ENCODE results near the gene GLIS1. TPM values are rescaled to one million over a fixed set of nuclear protein-coding genes. Genes with fewer than 3 reads are reported as not detected.

GLIS1 gene
- total RNA-seq, 1 experiment from 2014 or later = 0.24 TPM

GRCh38 chr1:53643041-53643880 lies 95.7 kb downstream of the GLIS1 start:
- Mint-ChIP-seq H3K27me3 (ENCODE audit: low read depth) (no peaks in the 10 kb centered on the region), H3K9me3 (no peaks in the 10 kb centered on the region), H3K27ac (no peak overlapping the region), H3K4me3 (no peak overlapping the region), H3K4me1 (peaks cover 12% of the 10 kb centered on the region; the same call in 1 of the 2 replicates), H3K36me3 (no peaks in the 10 kb centered on the region)
- no peak for ATAC-seq
- ChIA-PET CTCF (interaction anchor here (0.9 to 1.0 kb wide), 3 partner anchors 10 to 158 kb away, joined by 3 to 4 read pairs (median 3); no protein-coding TSS in a partner anchor), POLR2A (no interaction called here)
- DNase-seq (ENCODE audit: low spot score) = peak; percentile 1
- TF ChIP-seq IRF2 (CRISPR knock-in tag; IDR thresholded peaks at IDR 0.05; ENCODE audit: borderline replicate concordance, low read depth) (no peak), PRRX2 (CRISPR knock-in tag; IDR thresholded peaks at IDR 0.05) (no peak)

GRCh38 chr1:53642607-53643006 lies 96.4 kb downstream of the GLIS1 start:
- DNase-seq (ENCODE audit: low spot score) = peak; percentile 4
- no peak overlapping the region for H3K27ac Mint-ChIP-seq

GRCh38 chr1:53642215-53642555 lies 96.8 kb downstream of the GLIS1 start:
- TF ChIP-seq ESRRA (CRISPR knock-in tag; IDR thresholded peaks at IDR 0.05; ENCODE audit: borderline replicate concordance) (no peak), HMGA2 (CRISPR knock-in tag; IDR thresholded peaks at IDR 0.05) (no peak), IRF2 (CRISPR knock-in tag; IDR thresholded peaks at IDR 0.05; ENCODE audit: borderline replicate concordance, low read depth) (no peak), ZNF416 (CRISPR knock-in tag; IDR thresholded peaks at IDR 0.05) (no peak)
- TF ChIP-seq, protein P1, sequence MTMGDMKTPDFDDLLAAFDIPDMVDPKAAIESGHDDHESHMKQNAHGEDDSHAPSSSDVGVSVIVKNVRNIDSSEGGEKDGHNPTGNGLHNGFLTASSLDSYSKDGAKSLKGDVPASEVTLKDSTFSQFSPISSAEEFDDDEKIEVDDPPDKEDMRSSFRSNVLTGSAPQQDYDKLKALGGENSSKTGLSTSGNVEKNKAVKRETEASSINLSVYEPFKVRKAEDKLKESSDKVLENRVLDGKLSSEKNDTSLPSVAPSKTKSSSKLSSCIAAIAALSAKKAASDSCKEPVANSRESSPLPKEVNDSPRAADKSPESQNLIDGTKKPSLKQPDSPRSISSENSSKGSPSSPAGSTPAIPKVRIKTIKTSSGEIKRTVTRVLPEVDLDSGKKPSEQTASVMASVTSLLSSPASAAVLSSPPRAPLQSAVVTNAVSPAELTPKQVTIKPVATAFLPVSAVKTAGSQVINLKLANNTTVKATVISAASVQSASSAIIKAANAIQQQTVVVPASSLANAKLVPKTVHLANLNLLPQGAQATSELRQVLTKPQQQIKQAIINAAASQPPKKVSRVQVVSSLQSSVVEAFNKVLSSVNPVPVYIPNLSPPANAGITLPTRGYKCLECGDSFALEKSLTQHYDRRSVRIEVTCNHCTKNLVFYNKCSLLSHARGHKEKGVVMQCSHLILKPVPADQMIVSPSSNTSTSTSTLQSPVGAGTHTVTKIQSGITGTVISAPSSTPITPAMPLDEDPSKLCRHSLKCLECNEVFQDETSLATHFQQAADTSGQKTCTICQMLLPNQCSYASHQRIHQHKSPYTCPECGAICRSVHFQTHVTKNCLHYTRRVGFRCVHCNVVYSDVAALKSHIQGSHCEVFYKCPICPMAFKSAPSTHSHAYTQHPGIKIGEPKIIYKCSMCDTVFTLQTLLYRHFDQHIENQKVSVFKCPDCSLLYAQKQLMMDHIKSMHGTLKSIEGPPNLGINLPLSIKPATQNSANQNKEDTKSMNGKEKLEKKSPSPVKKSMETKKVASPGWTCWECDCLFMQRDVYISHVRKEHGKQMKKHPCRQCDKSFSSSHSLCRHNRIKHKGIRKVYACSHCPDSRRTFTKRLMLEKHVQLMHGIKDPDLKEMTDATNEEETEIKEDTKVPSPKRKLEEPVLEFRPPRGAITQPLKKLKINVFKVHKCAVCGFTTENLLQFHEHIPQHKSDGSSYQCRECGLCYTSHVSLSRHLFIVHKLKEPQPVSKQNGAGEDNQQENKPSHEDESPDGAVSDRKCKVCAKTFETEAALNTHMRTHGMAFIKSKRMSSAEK (CRISPR knock-in tag; IDR thresholded peaks at IDR 0.05; ENCODE audit: borderline replicate concordance) = no peak
- ATAC-seq (no peak), DNase-seq (ENCODE audit: low spot score) (peak; percentile 5)
- no peak overlapping the region for H3K27ac Mint-ChIP-seq
- ChIA-PET POLR2A (no interaction called here), CTCF (interaction anchor here (1.0 kb wide), 3 partner anchors 35 to 156 kb away, joined by 3 to 4 read pairs (median 3); no protein-coding TSS in a partner anchor)
- H3K27me3 Mint-ChIP-seq (ENCODE audit: low read depth) = no peaks in the 10 kb centered on the region; the same call in 1 of the 2 replicates
- peaks cover 12% of the 10 kb centered on the region; the same call in 1 of the 2 replicates for H3K4me1 Mint-ChIP-seq
- no peaks in the 10 kb centered on the region for H3K36me3 Mint-ChIP-seq
- no peak overlapping the region for H3K4me3 Mint-ChIP-seq
- H3K9me3 Mint-ChIP-seq = no peaks in the 10 kb centered on the region

More at GRCh38 chr1:53642607-53643006, 96.4 kb downstream of the GLIS1 start:
- peaks cover 12% of the 10 kb centered on the region; the same call in 1 of the 2 replicates for H3K4me1 Mint-ChIP-seq
- ChIA-PET CTCF (interaction anchor here (0.9 to 1.0 kb wide), 2 partner anchors 11 to 157 kb away, joined by 3 to 4 read pairs; no protein-coding TSS in a partner anchor), POLR2A (no interaction called here)
- no peaks in the 10 kb centered on the region for H3K9me3 Mint-ChIP-seq
- no peak for ATAC-seq
- no peaks in the 10 kb centered on the region; the same call in 1 of the 2 replicates for H3K27me3 Mint-ChIP-seq (ENCODE audit: low read depth)
- no peaks in the 10 kb centered on the region for H3K36me3 Mint-ChIP-seq
- H3K4me3 Mint-ChIP-seq = no peak overlapping the region
- TF ChIP-seq TP53 (CRISPR knock-in tag; IDR thresholded peaks at IDR 0.05) (no peak), ZNF138 (CRISPR knock-in tag; conservative IDR thresholded peaks at IDR 0.05) (no peak), TEAD1 (CRISPR knock-in tag; IDR thresholded peaks at IDR 0.05) (no peak), GRHL2 (CRISPR knock-in tag; IDR thresholded peaks at IDR 0.05; ENCODE audit: insufficient replicate concordance, severe bottlenecking) (no peak)

DNA sequence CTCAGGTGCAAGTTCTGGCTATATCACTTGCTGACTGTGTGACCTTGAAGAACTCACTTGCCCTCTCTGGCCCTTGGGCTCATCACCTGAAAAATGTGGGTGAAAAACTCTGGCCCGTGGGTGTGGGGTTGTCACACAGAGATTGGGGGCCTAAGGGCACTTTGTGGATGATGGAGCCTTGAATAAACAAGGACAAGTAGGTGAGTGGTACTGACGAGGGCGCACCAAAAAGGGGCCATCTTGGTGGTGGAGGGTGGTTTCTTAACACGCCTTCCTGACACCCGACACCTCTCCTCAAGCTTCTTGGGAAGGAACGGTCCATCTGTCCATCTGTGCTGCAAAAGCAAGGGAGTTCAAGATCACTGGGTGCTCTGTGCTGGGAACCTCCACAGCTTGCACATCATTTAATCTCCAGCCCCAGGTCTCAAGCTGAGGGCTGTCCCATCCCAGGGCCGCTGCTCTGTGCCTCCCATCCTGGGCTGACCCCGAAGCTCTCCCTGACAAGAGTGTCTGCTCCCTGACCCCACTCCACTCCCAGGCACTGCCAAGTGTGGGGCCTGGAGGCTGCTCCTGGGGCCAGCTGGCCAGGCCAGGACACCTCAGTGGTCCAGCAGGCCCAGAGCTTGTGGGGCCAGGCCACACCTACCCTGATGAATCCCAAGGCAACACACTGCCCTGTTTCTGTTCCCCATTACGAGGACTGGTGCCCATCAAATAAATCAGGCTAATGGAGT lies 97.3 kb downstream of the GLIS1 start:
- TF ChIP-seq GRHL2 (CRISPR knock-in tag; IDR thresholded peaks at IDR 0.05; ENCODE audit: insufficient replicate concordance, severe bottlenecking) (no peak), MAX (CRISPR knock-in tag; IDR thresholded peaks at IDR 0.05) (no peak), SOX15 (CRISPR knock-in tag; IDR thresholded peaks at IDR 0.05) (no peak), E2F4 (CRISPR knock-in tag; IDR thresholded peaks at IDR 0.05; ENCODE audit: borderline replicate concordance, low read depth) (no peak), NFATC4 (CRISPR knock-in tag; IDR thresholded peaks at IDR 0.05) (no peak), ZNF317 (CRISPR knock-in tag; IDR thresholded peaks at IDR 0.05; ENCODE audit: borderline replicate concordance, low read depth) (no peak), NR3C1 (CRISPR knock-in tag; conservative IDR thresholded peaks at IDR 0.05; ENCODE audit: low read depth) (no peak), ZBTB21 (CRISPR knock-in tag; IDR thresholded peaks at IDR 0.05; ENCODE audit: borderline replicate concordance) (no peak)
- TF ChIP-seq, protein P2, sequence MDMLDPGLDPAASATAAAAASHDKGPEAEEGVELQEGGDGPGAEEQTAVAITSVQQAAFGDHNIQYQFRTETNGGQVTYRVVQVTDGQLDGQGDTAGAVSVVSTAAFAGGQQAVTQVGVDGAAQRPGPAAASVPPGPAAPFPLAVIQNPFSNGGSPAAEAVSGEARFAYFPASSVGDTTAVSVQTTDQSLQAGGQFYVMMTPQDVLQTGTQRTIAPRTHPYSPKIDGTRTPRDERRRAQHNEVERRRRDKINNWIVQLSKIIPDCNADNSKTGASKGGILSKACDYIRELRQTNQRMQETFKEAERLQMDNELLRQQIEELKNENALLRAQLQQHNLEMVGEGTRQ (CRISPR knock-in tag; IDR thresholded peaks at IDR 0.05) = no peak
- peak; percentile 7 for DNase-seq (ENCODE audit: low spot score)

More for the DNA sequence above, 97.3 kb downstream of the GLIS1 start:
- no peak for ATAC-seq
- Mint-ChIP-seq H3K4me3 (no peak overlapping the region), H3K27ac (no peak overlapping the region), H3K4me1 (peaks cover 12% of the 10 kb centered on the region; the same call in 1 of the 2 replicates), H3K27me3 (ENCODE audit: low read depth) (no peaks in the 10 kb centered on the region; the same call in 1 of the 2 replicates), H3K36me3 (no peaks in the 10 kb centered on the region), H3K9me3 (no peaks in the 10 kb centered on the region)
- ChIA-PET POLR2A (no interaction called here), CTCF (interaction anchor here (0.8 to 1.3 kb wide), 4 partner anchors 35 to 64 kb away, joined by 3 read pairs; no protein-coding TSS in a partner anchor)
